ENCODE measurements around the gene BCL2L12. TPM values are rescaled to one million over a fixed set of nuclear protein-coding genes. Genes with fewer than 3 reads are reported as not detected.

Gene BCL2L12
- total and polyA plus RNA-seq, 2 of the 13 experiments (the other 11 are each of a cell fraction or from before 2014, with no cell fraction given): 26.8 to 40.8 TPM

DNA sequence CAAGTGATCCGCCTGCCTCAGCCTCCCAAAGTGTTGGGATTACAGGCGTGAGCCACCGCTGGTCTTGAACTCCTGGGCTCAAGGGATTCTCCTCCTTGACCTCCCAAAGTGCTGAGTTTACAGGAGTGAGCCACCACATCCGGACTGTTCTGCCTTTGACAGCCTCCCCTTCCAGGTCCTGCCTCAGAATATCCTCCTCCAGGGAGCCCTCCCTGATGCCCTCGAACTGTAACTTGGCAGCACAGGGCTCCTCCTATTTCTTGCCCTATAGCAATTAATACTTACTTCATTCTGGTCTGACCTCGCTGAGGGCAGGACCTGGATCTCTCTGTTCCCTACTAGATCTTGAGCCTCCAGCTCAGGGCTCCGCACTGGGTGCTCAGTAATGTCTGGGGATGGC is 31.1 kb downstream of the BCL2L12 start:
- in situ Hi-C loops (cut with HindIII; ENCODE audit: extremely low pct_ligation_motif_present, low pct_unique_long_range_greater_than_20kb) (no loop called here), intact Hi-C loops (cut with micrococcal nuclease; ENCODE audit: unreplicated experiment) (no loop called here)
- DNase-seq (ENCODE audit: low spot score) (no peak), FAIRE-seq (no peak), ATAC-seq (no peak)
- 63% methylated on average over 7 of the region's 7 CpGs for WGBS (ENCODE audit: low lambda C conversion rate)
- no TSS peak for BruUV-seq (replicated peaks)
- Histone ChIP-seq H4K20me1 (ENCODE audit: insufficient read depth, low read length) (no peaks in the 10 kb centered on the region), H3K4me2 (ENCODE audit: low read depth, low read length) (no peak overlapping the region), H2AFZ (ENCODE audit: low read length) (no peak overlapping the region), H3K36me3 (replicated peaks in 1 of 2; ENCODE audit: control insufficient read depth in 1 of 2, insufficient read depth in 2 of 2, low read length in 2 of 2) (no peaks in the 10 kb centered on the region), H3K27me3 (ENCODE audit: control insufficient read depth in 1 of 2, insufficient read depth in 2 of 2, low read length in 2 of 2) (peaks cover 0 to 12% of the 10 kb centered on the region in 2 experiments; a peak in 2 of 5 replicates), H3K9me3 (ENCODE audit: low read length) (no peaks in the 10 kb centered on the region), H3K79me2 (ENCODE audit: insufficient read depth, low read length) (no peaks in the 10 kb centered on the region), H3K27ac (ENCODE audit: extremely low read length, insufficient read depth, low read length) (no peak overlapping the region), H3K9ac (ENCODE audit: insufficient read depth, low read depth, low read length) (no peak overlapping the region), H3K4me1 (ENCODE audit: insufficient read depth, low read length) (no peaks in the 10 kb centered on the region), H3K4me3 (replicated peaks in 1 of 3; ENCODE audit: insufficient read depth in 1 of 3, low read depth in 2 of 3, low read length in 3 of 3) (no peak overlapping the region)
- no peak for TF ChIP-seq EEA1 (CRISPR knock-in tag; IDR thresholded peaks at IDR 0.05; ENCODE audit: borderline replicate concordance)
- ChIA-PET POLR2A (interaction anchor here (1.3 kb wide), 1 partner anchor 20 kb away, joined by 4 read pairs; no protein-coding TSS in a partner anchor), CTCF (ENCODE audit: low intra/inter-chr PET ratio, low total read pairs) (no interaction called here)

DNA sequence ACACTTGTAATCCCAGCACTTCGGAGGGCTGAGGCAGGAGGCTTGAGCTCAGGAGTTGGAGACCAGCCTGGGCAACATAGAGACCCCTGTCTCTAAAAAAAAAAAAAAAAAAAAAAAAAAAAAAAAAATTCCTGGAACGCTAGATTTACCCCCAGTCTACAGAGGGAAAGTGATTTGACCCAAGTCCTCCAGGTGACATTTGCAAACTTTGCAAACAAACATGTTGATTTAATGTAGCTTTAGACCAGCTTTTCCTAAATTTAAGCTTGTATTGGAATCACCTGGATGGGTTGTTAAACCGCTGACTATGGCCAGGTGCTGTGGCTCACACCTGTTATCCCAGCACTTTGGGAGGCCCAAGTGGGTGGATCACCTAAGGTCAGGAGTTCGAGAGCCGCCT is 33.6 kb downstream of the BCL2L12 start:
- Histone ChIP-seq H3K27me3 (ENCODE audit: control insufficient read depth in 1 of 2, insufficient read depth in 2 of 2, low read length in 2 of 2) (peaks cover 0 to 16% of the 10 kb centered on the region in 2 experiments; a peak in 2 of 5 replicates), H3K4me1 (ENCODE audit: insufficient read depth, low read length) (peaks cover 8% of the 10 kb centered on the region), H3K9ac (ENCODE audit: insufficient read depth, low read depth, low read length) (no peak overlapping the region), H3K36me3 (replicated peaks in 1 of 2; ENCODE audit: control insufficient read depth in 1 of 2, insufficient read depth in 2 of 2, low read length in 2 of 2) (no peaks in the 10 kb centered on the region), H4K20me1 (ENCODE audit: insufficient read depth, low read length) (no peaks in the 10 kb centered on the region), H3K27ac (ENCODE audit: extremely low read length, insufficient read depth, low read length) (no peak overlapping the region), H3K79me2 (ENCODE audit: insufficient read depth, low read length) (no peaks in the 10 kb centered on the region), H3K4me2 (ENCODE audit: low read depth, low read length) (no peak overlapping the region), H3K4me3 (replicated peaks in 1 of 3; ENCODE audit: insufficient read depth in 1 of 3, low read depth in 2 of 3, low read length in 3 of 3) (no peak overlapping the region), H3K9me3 (ENCODE audit: low read length) (no peaks in the 10 kb centered on the region), H2AFZ (ENCODE audit: low read length) (no peak overlapping the region)
- TF ChIP-seq FOXM1 (CRISPR knock-in tag; IDR thresholded peaks at IDR 0.05) (no peak), RBFOX2 (IDR thresholded peaks at IDR 0.05; ENCODE audit: low read depth, low read length) (no peak), SKI (IDR thresholded peaks at IDR 0.05; ENCODE audit: partially characterized antibody) (no peak), SYNCRIP (IDR thresholded peaks at IDR 0.05; ENCODE audit: insufficient read depth, low read depth, low read length) (no peak), ZBTB7B (CRISPR knock-in tag; IDR thresholded peaks at IDR 0.05) (no peak), PHF20 (CRISPR knock-in tag; IDR thresholded peaks at IDR 0.05) (no peak), NFIB (CRISPR knock-in tag; IDR thresholded peaks at IDR 0.05; ENCODE audit: borderline replicate concordance) (no peak)
- TF ChIP-seq, protein P1, sequence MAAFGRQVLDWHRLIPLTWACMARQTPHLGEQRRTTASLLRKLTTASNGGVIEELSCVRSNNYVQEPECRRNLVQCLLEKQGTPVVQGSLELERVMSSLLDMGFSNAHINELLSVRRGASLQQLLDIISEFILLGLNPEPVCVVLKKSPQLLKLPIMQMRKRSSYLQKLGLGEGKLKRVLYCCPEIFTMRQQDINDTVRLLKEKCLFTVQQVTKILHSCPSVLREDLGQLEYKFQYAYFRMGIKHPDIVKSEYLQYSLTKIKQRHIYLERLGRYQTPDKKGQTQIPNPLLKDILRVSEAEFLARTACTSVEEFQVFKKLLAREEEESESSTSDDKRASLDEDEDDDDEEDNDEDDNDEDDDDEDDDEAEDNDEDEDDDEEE (CRISPR knock-in tag; IDR thresholded peaks at IDR 0.05): no peak
- 37% methylated on average over 5 of the region's 5 CpGs for WGBS (ENCODE audit: low lambda C conversion rate)
- no TSS peak for BruUV-seq (replicated peaks)
- in situ Hi-C loops (cut with HindIII; ENCODE audit: extremely low pct_ligation_motif_present, low pct_unique_long_range_greater_than_20kb): no loop called here
- ChIA-PET POLR2A (no interaction called here), CTCF (ENCODE audit: low intra/inter-chr PET ratio, low total read pairs) (no interaction called here)
- intact Hi-C loops (cut with micrococcal nuclease; ENCODE audit: unreplicated experiment): no loop called here
- DNase-seq (ENCODE audit: low spot score) (no peak), FAIRE-seq (no peak), ATAC-seq (no peak)

Data from HepG2 (cell line).